ENCODE data around the gene SPACA1.

DNA sequence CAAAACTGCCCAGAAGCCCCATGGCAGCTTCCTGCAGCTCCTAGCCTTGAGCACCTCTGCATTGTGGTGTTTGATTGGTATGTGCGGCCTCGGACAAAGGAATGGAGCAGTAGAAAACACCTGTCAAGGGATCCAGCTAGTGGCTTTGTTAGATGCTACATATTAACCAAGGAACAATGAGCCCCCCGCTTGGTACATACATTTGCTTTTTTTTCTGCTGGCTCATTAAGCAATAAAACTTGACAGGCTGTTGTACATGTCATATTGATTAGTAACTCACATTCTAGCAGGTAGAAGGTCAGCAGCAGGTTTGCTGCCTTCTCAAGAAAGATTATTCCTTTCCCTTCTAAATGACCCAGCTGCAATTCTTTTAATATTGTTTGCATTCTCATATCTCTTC is 937 bp downstream of the SPACA1 start:
- TF ChIP-seq TAF1 (IDR thresholded peaks at IDR 0.05; ENCODE audit: low read depth): no peak
- TF ChIP-seq CTCF (IDR thresholded peaks at IDR 0.05; ENCODE audit: poor library complexity, severe bottlenecking): no peak
